ENCODE data around the gene HDAC4.

DNA sequence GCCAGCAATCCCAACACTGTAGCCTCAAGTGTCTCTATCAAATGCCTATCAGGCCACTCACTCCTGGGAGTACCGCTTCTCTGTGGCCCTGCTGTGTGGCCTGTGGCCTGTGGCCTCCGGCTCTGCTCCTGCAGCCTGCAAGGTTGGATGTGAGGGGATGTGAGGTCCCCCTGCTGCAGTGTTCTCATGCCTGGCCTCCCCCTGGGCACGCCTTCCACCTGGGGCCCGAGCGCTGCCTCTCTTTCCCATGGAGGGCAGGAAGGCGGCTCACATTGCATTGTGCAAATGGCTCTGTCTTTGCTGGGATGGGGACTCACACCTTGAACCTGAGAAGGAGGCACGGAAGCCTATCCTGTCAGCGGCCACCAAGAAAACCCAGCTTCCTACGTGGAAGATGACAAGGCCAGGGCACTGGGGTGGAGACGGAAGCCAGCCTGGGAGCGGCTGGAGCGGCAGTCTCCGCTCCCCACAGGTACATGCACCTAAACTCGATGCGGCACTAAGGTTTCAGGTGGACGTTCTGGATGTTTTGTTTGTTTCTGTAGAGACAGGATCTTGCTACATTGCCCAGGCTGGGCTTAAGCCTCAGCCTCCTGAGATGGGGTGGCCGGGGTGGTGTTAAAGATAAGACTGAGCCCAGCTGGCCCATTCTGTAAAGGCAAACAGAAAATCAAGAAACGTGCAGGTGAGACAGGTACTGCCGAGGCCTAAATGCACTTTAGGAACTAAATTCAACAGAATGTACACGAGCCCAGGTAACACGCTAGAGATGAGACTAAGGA lies 140.1 kb downstream of the HDAC4 start:
- TF ChIP-seq CTCF (conservative IDR thresholded peaks at IDR 0.05; ENCODE audit: low read depth in 2 of 2): no peak
- TF ChIP-seq EZH2 (IDR thresholded peaks at IDR 0.05; ENCODE audit: low read depth, unreplicated experiment): no peak
- TF ChIP-seq POLR2AphosphoS5 (IDR thresholded peaks at IDR 0.05; ENCODE audit: low read depth): no peak
- no peak for TF ChIP-seq EZH2phosphoT487 (IDR thresholded peaks at IDR 0.05; ENCODE audit: unreplicated experiment)
- no peak for TF ChIP-seq CREB1 (CRISPR knock-in tag; IDR thresholded peaks at IDR 0.05; ENCODE audit: low read depth)
- TF ChIP-seq ZNF331 (CRISPR knock-in tag; IDR thresholded peaks at IDR 0.05; ENCODE audit: low read depth): no peak
- no peak for TF ChIP-seq REST (IDR thresholded peaks at IDR 0.05; ENCODE audit: unreplicated experiment)
- no peak for TF ChIP-seq ETS1 (IDR thresholded peaks at IDR 0.05)
- TF ChIP-seq NANOG (IDR thresholded peaks at IDR 0.05; ENCODE audit: borderline replicate concordance): no peak
- no peak for TF ChIP-seq JUNB (IDR thresholded peaks at IDR 0.05; ENCODE audit: unreplicated experiment)

Data from GM23338 (cell line).